Pulmonary artery endothelial cell (primary cell): Measurements from ENCODE around the gene PCBP3. TPM values are rescaled to one million over a fixed set of nuclear protein-coding genes. Genes with fewer than 3 reads are reported as not detected.

Experiments
- DNase-seq: peaks from one replicate; pipeline ENCODE4 v3.0.0-alpha.2; 2011; ENCODE audit warnings: low read depth, low spot score
- total RNA-seq: library from RNA; depleted of rRNA; stranded (reverse); fragments of >200 nt; gene quantifications from 2 replicates; pipeline ENCODE4 v1.2.3, GENCODE V29; 2014

The PCBP3 gene
- total RNA-seq, 1 donor from 2014 or later: 0.13 TPM

DNA sequence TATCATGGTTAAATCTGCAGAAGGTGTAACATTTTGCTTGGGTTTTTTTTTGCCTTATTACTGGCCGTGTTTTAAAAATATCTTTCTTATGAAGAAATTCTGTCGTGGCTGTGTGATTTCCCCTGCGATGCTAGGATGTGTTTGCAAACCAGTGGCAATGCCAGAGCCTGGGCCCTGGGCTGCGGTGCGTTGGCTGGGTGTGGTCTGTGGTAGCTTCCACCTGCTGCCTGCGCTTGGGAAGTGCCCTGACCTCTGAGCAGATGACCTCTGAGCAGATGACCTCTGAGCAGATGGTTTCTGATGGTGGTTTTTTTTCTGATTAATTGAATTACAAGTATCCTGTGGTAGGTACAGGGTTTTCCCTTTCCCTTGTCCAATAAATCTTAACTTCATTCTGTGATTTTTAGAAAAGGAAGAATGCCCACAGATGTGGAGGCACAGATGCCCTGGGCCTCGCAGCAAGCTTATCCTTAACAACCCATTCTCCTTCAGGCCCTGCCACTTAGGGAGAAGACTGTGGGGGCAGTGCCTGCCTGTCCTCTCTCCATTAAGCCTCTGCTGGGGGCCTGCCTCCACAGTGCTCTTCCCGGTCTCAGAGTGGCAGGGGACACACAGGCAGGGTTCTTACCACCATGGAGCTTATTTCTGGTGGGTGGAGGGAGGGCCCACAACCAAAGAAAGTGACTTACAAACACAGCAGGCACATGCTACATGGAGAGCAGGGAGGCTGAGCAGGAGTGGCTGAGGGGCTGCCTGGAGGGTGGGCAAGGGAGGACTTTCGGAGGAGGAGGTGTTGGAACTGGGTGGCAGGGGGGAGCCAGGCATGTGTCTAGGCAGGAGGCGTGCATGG lies 81.7 kb downstream of the PCBP3 start:
- DNase-seq: no peak

DNA sequence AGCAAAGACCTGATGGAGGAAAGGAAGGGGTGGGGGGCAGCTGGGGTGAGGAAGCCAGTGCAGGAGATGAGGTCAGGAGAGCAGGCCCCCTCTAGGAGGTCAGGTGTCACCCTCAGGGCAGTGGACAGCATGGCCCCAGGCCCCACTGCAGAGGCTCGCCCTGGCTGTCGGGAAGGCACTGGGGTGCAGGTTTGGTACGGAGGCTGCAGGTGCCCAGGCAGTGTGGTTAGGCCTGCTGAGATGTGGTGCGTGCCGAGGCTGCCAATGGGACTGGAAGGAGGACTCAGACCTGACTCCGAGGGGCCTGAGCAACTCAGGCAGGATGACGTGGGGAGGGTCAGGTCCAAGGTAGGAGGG lies 82.3 kb downstream of the PCBP3 start:
- DNase-seq: no peak

GRCh38 chr21:45726438-45726837 lies 82.9 kb downstream of the PCBP3 start:
- DNase-seq: no peak

DNA sequence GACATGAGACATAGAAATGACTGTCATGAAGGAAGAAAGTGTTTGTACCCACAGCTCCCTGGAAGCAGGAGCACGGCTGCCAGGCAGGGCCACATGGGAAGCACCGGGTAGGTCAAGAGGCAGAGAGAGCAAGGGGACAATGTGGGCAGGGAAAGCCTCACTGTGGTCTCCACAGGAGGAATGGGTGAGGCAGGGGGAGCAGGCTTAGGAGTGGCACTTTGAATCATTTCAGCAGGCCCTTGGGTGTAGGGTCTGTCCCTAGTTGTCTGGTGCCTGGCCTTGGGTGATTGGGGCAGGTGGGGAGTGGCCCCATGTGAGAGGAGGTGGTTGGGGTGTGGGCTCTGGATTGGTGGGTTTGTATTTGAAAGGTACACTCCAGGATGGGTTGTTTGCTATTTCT lies 83.9 kb downstream of the PCBP3 start:
- no peak for DNase-seq

DNA sequence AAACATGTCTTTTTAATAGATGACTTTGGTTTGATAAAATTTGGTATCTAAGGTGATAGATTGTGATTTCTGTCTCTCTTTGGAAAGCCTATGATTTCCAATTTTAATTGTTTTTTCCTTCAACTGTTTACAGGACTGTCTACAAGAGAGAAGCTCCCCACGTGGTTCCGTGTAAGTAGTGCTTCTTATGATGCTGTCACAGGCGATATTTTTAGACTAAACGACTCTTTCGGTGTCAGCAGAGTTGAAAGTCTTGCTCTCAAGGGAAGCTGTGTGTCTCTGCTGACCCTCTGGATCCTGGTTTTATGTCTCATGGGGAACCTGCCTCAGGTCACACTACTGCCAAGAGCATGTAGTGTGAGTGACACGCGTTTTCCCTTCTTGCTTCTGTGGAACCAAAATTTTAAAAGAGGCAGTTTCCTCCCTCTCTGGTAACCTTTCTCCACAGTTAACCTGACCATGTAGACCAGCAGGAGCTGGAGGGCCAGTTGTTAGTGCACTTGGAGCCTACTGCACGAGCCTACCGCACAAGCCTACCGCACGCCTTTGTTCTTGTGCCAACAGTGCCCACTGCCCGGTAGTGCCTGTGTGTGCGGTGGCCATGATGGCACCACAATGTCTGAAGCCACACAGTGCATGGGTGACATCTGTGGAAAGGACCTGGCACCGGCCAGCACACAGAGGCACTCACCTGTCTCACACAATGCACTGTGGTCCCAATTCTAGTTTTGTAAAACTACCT lies 91.9 kb downstream of the PCBP3 start:
- no peak for DNase-seq

GRCh38 chr21:45736042-45736689 lies 92.6 kb downstream of the PCBP3 start:
- DNase-seq: no peak

- DNase-seq: no peak
Observed at GRCh38 chr21:45736690-45737484, 93.4 kb downstream of the PCBP3 start.

DNA sequence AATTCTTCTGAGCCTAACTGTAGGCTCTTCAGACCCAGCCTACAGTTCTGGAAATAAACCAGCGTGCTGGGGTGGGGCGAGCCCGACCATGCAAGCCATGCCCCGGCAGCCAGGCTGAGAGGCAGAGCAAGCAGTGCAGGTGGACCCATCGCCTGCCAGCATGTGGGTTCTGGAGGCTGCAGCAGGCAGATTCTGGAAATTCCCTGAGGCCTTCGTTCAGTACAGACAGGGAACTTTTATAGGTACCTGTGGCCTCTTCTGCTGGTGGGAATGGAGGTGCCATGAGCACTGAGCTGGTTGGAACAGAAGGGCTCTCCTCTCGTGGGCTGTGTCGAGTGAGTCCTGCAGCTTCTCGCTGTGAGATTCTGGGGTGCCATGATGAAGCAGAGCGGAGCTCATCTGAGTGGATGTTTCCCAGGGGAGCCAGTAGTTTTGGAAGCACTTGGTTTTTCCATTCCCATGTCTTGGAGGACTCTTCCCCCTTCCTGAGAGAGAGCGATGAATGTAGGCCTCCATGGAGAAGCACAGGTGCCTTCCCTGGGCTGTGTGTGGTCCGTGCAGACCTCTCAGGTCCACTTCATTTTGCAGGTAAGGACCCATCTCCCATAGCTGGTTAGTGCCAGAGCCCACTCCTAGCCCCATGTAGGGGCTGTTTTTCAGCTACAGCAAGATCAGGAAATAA lies 94.1 kb downstream of the PCBP3 start:
- no peak for DNase-seq

DNA sequence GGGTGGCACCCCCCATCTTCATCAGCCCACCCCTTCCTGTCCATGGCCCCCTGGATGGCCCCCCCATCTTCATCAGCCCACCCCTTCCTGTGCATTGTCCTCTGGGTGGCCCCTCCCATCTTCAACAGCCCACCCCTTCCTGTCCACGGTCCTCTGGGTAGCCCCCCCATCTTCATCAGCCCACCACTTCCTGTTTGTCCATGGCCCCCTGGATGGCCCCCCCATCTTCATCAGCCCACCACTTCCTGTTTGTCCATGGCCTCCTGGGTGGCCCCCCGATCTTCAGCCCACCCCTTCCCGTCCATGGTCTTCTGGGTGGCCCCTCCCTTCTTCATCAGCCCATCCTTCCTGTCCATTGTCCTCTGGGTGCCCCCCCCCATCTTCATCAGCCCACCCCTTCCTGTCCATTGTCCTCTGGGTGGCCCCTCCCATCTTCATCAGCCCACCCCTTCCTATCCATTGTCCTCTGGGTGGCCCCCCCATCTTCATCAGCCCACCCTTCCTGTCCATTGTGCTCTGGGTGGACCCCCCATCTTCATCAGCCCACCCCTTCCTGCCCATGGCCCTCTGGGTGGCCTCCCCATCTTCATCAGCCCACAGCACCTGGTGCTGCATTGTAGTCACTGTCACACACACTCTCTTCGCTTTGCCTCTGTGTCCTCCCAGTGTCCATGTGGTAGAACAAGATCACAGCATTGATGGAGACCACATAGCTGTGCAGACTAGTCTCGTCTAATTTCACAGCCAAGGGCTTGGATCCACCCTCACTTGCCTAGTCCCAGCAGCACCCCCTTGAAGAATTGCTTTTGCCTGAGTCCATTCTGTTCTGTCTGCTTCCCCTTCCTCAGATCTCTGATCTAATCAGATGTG lies 95.9 kb downstream of the PCBP3 start:
- no peak for DNase-seq

DNA sequence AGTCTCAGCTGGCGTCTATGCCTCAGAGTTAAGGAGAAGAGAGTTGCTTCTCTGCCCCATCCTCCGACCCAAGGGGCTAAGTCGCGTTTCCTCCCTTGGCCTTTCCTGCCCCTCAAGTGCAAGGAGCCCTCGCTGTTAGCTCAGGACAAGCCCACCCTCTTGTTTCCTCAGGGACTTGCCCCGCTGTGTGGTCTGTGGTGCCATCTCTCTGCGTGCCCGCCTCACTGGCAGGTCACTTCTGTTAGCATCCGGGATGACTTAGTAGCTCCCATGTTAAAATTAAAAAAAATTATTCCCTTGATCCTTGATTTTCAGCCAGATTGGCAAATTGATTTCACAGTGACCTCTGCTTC lies 96.5 kb downstream of the PCBP3 start:
- no peak for DNase-seq

- no peak for DNase-seq
Observed at GRCh38 chr21:45740491-45741357, 97.2 kb downstream of the PCBP3 start.

DNA sequence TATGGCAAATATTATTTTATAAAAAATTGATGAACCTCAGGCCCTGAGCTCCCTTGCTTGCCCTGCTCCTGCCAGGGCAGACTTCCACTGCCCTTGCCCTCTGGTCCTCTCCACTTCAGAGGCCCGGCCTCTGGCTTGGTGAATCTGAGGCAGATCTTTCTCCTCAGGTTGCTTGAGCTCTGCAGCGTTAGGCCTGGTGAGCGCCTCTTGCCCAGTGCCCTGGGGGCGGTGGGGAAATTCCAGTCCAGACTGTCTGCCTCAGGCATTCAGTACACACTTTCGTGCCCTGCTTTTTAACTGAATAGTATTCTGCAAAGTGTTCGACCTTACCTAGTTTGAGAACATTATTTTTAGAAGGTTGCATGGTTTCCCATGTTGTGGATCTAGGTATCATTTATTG lies 98.2 kb downstream of the PCBP3 start:
- no peak for DNase-seq

- no peak for DNase-seq
Observed at GRCh38 chr21:45742247-45742646, 98.7 kb downstream of the PCBP3 start.

- no peak for DNase-seq
Observed at GRCh38 chr21:45745256-45745655, 101.7 kb downstream of the PCBP3 start.

GRCh38 chr21:45747233-45747766 lies 103.8 kb downstream of the PCBP3 start:
- no peak for DNase-seq

GRCh38 chr21:45747802-45748445 lies 104.4 kb downstream of the PCBP3 start:
- no peak for DNase-seq

- DNase-seq: no peak
Observed at GRCh38 chr21:45748593-45748992, 105.1 kb downstream of the PCBP3 start.

GRCh38 chr21:45749974-45750373 lies 106.4 kb downstream of the PCBP3 start:
- DNase-seq: no peak
